Stimulated activated naive CD4-positive, alpha-beta T cell treated with Interleukin-2 at 50 U/mL for 16 hours (primary cell): ENCODE data around the gene TMEM138.
"Not testable (repeated sequence)": the region's sequence is repeated elsewhere in the genome, so short reads cannot be mapped to it uniquely, and the experiment has no call there.

Experiments
- DNase-seq: peaks from one replicate; lab custom pipeline; 2025; lab: John Stamatoyannopoulos, UW

TMEM138 gene

DNA sequence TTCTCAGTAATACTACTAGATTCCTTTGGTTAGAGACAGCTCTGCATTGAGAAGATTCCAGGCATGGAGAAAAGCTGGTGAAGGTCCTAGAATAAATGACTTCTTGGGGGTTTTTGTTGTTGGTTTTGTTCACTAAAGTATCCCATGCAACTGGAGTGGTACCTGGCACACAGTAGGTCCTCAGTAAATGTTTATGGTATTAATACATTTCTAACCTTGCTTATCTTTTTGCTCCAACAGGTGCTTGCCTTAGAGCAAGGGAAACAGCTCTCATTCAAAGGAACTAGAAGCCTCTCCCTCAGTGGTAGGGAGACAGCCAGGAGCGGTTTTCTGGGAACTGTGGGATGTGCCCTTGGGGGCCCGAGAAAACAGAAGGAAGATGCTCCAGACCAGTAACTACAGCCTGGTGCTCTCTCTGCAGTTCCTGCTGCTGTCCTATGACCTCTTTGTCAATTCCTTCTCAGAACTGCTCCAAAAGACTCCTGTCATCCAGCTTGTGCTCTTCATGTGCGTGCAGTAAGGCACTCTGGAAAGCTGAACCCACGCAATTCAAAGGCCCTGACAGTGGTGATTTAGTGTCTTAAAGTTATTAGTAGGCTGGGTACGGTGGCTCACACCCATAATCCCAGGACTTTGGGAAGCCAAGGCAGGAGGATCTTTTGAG lies 2.0 kb downstream of the TMEM138 start:
- no peak for DNase-seq

DNA sequence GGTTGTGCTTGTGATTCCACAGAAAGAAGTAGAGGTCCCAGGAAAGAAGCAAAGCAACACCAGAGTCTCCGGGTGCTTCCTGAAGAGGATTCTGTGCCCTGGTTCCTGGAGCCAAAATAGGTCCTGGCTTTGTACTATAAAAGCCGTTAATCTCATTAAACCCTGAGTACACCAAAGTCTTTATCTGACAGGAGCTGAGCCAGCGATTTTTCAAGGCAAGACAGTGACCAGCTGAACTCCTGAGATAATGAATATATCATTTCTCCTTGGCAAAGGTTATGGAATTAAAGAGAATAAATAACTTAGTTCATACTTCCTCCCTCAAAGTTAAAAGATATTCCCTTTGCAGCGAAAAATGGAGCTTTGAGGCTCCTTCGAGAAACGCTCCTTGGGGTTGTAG lies 5.2 kb downstream of the TMEM138 start:
- no peak for DNase-seq

- no peak for DNase-seq
These were observed 6.5 kb downstream of the TMEM138 start for GRCh38 chr11:61368646-61369045.

DNA sequence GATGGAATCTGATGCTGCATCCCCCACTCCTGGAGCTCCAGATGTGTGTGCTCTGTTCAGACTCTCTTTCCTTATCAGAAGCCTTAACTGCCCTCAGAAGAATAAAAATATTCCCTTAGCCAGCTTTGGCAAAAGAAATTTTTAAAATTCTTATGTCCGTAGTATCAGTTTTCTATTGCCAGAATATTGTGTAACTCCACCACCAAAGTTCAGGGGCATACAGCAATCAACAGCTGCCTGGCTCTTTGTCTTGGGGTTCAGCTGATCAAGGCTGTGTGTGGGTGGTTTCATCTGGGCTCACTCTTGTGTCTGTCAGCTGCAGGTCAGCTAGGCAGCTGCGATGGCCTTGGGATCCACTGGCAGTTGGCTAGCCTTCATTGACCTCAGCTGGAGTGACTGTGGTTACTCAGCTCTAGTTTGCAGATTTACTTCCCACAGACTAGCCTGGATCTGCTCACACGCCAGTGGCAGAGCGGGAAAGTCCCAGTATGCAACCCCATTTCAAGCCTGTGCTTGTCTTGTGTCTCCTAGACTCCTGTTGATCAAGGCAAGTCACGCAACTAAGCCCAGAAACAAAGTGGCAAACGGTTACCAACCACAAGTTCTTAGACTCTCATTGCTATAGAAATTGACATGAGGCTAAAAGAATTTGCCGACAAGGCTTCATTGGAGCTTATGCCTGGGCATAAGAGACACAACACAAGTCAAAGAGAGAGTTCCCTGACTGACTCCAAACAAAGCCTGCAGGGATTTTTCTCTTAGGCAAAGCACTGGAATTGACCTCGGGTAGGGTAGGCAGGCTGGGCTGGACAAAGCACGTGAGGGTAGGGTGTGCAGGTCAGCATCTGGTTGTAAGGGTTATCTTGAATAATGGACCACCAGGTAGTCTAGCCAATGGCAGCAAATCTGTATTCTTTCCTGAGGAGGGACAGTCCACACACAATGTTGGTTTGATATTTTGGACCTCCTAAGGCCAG lies 7.5 kb downstream of the TMEM138 start:
- DNase-seq: no peak

- no peak for DNase-seq
These were observed 8.3 kb downstream of the TMEM138 start for GRCh38 chr11:61370349-61371005.

- no peak for DNase-seq
These were observed 10.7 kb downstream of the TMEM138 start for GRCh38 chr11:61372659-61373420.

DNA sequence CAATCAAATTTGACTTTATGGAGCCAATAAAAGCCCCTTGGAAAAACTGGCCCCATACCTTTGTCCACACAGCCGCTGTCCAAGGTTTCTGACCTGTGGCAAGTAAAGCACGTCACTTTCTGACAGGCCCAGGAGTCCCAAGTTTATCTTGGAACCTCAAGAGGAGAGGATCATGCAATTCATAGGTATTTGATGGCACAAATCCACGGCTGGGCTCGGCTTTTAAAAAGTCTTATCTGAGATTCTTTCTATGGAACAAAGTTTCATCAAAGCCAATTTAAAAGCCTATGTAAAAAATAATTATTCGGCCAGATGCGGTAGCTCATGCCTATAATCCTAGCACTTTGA lies 13.6 kb downstream of the TMEM138 start:
- no peak for DNase-seq

GRCh38 chr11:61377461-61378160 lies 15.4 kb downstream of the TMEM138 start:
- no peak for DNase-seq

GRCh38 chr11:61378713-61379313 lies 16.6 kb downstream of the TMEM138 start:
- DNase-seq: no peak

GRCh38 chr11:61380884-61381283 lies 18.7 kb downstream of the TMEM138 start:
- DNase-seq: no peak

DNA sequence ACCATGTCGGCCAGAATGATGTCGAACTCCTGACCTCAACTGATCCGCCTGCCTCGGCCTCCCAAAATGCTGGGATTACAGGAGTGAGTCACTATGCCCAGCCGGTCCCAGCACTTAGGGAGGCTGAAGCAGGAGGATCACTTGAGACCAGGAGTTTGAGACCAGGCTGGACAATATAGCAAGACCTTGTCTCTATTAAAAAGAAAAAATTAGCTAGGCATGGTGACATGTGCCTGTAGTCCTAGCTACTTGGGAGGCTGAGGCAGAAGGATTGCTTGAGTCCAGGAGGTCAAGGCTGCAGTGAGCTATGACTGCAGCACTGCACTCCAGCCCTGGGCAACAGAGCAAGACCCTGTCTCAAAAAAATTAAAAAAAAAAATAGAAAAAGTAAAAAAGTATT lies 21.7 kb downstream of the TMEM138 start:
- not testable (repeated sequence) for DNase-seq

GRCh38 chr11:61384271-61385242 lies 22.4 kb downstream of the TMEM138 start:
- DNase-seq: no peak

GRCh38 chr11:61390161-61390560 lies 28.0 kb downstream of the TMEM138 start:
- DNase-seq: no peak

DNA sequence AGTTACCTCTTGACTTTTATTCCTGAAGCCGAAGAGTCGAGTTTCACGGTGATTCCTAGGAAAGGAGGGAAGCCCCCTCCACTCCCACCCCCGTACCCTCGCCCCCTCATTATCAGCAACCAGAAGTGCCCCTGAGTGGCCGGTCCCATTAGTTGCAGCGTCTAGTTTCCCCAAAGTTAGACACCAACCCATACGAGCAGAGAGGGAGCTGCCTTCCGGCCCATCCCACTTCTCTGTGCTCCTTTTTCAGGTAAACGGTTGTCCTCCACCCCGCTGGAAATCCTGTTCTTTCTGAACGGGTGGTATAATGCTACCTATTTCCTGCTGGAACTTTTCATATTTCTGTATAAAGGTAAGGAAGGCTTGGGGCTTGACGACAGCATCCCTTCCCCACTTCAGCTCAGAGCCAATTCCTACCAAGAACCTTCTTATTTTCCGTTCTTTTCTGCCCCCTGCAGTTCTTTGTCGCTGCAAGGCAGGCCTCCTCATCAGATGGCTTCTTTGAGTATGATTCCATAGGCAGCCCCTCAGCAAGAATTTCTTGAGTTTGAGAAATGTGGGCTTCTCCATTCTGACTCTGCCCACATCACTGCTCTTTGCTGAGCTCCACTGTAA lies 30.9 kb downstream of the TMEM138 start:
- DNase-seq: no peak

- DNase-seq: no peak
These were observed 39.0 kb downstream of the TMEM138 start for GRCh38 chr11:61401173-61401572.

GRCh38 chr11:61401573-61401972 lies 39.4 kb downstream of the TMEM138 start:
- no peak for DNase-seq

- no peak for DNase-seq
These were observed 41.5 kb downstream of the TMEM138 start for GRCh38 chr11:61403658-61404057.

DNA sequence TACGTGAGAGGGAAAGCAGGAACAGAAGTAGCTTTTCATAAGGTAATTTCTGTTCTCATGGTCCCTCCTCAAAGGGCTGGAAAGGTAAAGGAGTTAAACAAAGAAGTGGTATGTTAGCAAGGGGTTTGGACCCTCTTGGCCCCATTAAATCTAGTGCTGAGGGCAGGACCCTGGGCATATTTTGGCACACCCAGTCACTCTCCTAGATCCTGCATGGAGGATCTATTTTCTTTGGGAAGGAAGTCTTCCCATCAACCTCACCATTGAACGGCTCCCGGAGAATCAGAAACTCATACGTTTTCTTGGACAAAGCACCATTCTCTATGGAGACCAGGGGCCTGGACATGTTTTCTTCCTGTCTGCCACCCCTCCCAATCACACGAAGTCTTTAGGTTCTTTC lies 41.9 kb downstream of the TMEM138 start:
- no peak for DNase-seq

GRCh38 chr11:61404641-61405040 lies 42.5 kb downstream of the TMEM138 start:
- no peak for DNase-seq
